Measurements from ENCODE around the gene ATP6AP1.

Gene ATP6AP1

GRCh38 chrX:154444755-154445246, 16.3 kb downstream of the ATP6AP1 start:
- peak overlapping the region; percentile 75 for H3K9ac ChIP-seq (ENCODE audit: low read depth, low read length, poor library complexity, severe bottlenecking)

DNA sequence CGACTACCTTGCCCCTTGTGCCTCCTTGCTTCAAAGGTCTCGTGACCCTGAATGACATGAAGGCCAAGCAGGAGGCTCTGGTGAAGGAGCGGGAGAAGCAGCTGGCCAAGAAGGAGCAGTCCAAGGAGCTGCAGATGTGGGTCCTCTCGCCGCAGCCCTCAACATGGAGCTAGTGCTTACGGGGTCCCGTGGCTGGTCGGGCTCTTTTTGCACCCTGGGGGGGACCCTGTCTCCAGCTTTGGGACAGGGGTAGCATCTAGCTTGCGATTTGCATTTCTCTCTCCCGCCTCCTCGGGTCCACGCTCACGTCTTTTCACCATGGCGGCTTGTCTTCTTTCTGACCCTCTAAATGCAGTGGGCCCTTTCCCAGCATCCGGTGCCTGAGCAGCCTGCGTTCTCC, 17.3 kb downstream of the ATP6AP1 start:
- Histone ChIP-seq H3K9ac (ENCODE audit: low read depth, low read length, poor library complexity, severe bottlenecking) (no peak overlapping the region), H3K36me3 (ENCODE audit: insufficient read depth, low read length) (no peaks in the 10 kb centered on the region; the same call in 1 of the 2 replicates)

More at GRCh38 chrX:154444755-154445246, 16.3 kb downstream of the ATP6AP1 start:
- Histone ChIP-seq H3K9me2 (replicated peaks; ENCODE audit: low read depth, low read length) (no peaks in the 10 kb centered on the region), H3K79me2 (ENCODE audit: insufficient read depth, low read length) (peaks cover 20% of the 10 kb centered on the region; the same call in 1 of the 2 replicates), H2AFZ (ENCODE audit: low read length) (no peak overlapping the region), H3F3A (ENCODE audit: low read depth) (no peaks in the 10 kb centered on the region), H3K9me3 (ENCODE audit: insufficient read depth, low read depth, low read length) (no peaks in the 10 kb centered on the region), H3K4me2 (ENCODE audit: low read depth, low read length, poor library complexity, severe bottlenecking) (peak overlapping the region; percentile 71), H3K36me3 (ENCODE audit: insufficient read depth, low read length) (no peaks in the 10 kb centered on the region; the same call in 1 of the 2 replicates), H3K4me1 (ENCODE audit: insufficient read depth, low read length, poor library complexity, severe bottlenecking) (no peaks in the 10 kb centered on the region), H3K4me3 (ENCODE audit: low read length, poor library complexity, severe bottlenecking) (peak overlapping the region; percentile 77), H4K20me1 (ENCODE audit: insufficient read depth, low read length, poor library complexity, severe bottlenecking) (no peaks in the 10 kb centered on the region), H3K27me3 (ENCODE audit: insufficient read depth, low read length, poor library complexity, severe bottlenecking) (no peaks in the 10 kb centered on the region)
- no peak for TF ChIP-seq EZH2phosphoT487 (IDR thresholded peaks at IDR 0.05; ENCODE audit: borderline replicate concordance)
- TF ChIP-seq, protein P1, sequence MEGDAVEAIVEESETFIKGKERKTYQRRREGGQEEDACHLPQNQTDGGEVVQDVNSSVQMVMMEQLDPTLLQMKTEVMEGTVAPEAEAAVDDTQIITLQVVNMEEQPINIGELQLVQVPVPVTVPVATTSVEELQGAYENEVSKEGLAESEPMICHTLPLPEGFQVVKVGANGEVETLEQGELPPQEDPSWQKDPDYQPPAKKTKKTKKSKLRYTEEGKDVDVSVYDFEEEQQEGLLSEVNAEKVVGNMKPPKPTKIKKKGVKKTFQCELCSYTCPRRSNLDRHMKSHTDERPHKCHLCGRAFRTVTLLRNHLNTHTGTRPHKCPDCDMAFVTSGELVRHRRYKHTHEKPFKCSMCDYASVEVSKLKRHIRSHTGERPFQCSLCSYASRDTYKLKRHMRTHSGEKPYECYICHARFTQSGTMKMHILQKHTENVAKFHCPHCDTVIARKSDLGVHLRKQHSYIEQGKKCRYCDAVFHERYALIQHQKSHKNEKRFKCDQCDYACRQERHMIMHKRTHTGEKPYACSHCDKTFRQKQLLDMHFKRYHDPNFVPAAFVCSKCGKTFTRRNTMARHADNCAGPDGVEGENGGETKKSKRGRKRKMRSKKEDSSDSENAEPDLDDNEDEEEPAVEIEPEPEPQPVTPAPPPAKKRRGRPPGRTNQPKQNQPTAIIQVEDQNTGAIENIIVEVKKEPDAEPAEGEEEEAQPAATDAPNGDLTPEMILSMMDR (conservative IDR thresholded peaks at IDR 0.05; ENCODE audit: low read length): no peak

GRCh38 chrX:154446430-154446829, 18.0 kb downstream of the ATP6AP1 start:
- Histone ChIP-seq H3F3A (ENCODE audit: low read depth) (no peaks in the 10 kb centered on the region), H3K79me2 (ENCODE audit: insufficient read depth, low read length) (peaks cover 9% of the 10 kb centered on the region; the same call in 1 of the 2 replicates), H3K4me2 (ENCODE audit: low read depth, low read length, poor library complexity, severe bottlenecking) (no peak overlapping the region), H3K4me3 (ENCODE audit: low read length, poor library complexity, severe bottlenecking) (no peak overlapping the region), H3K9me3 (ENCODE audit: insufficient read depth, low read depth, low read length) (no peaks in the 10 kb centered on the region), H3K4me1 (ENCODE audit: insufficient read depth, low read length, poor library complexity, severe bottlenecking) (no peaks in the 10 kb centered on the region), H3K9ac (ENCODE audit: low read depth, low read length, poor library complexity, severe bottlenecking) (no peak overlapping the region), H3K27me3 (ENCODE audit: insufficient read depth, low read length, poor library complexity, severe bottlenecking) (no peaks in the 10 kb centered on the region), H2AFZ (ENCODE audit: low read length) (no peak overlapping the region), H4K20me1 (ENCODE audit: insufficient read depth, low read length, poor library complexity, severe bottlenecking) (no peaks in the 10 kb centered on the region), H3K36me3 (ENCODE audit: insufficient read depth, low read length) (no peaks in the 10 kb centered on the region; the same call in 1 of the 2 replicates), H3K9me2 (replicated peaks; ENCODE audit: low read depth, low read length) (no peaks in the 10 kb centered on the region)
- TF ChIP-seq EZH2phosphoT487 (IDR thresholded peaks at IDR 0.05; ENCODE audit: borderline replicate concordance): no peak
- TF ChIP-seq, protein P1 (conservative IDR thresholded peaks at IDR 0.05; ENCODE audit: low read length): no peak

More for the DNA sequence above, 17.3 kb downstream of the ATP6AP1 start:
- Histone ChIP-seq H3K79me2 (ENCODE audit: insufficient read depth, low read length) (peaks cover 10% of the 10 kb centered on the region; the same call in 1 of the 2 replicates), H3K9me3 (ENCODE audit: insufficient read depth, low read depth, low read length) (no peaks in the 10 kb centered on the region), H4K20me1 (ENCODE audit: insufficient read depth, low read length, poor library complexity, severe bottlenecking) (no peaks in the 10 kb centered on the region), H3K4me1 (ENCODE audit: insufficient read depth, low read length, poor library complexity, severe bottlenecking) (no peaks in the 10 kb centered on the region), H3K9me2 (replicated peaks; ENCODE audit: low read depth, low read length) (no peaks in the 10 kb centered on the region), H2AFZ (ENCODE audit: low read length) (no peak overlapping the region), H3K4me3 (ENCODE audit: low read length, poor library complexity, severe bottlenecking) (no peak overlapping the region), H3F3A (ENCODE audit: low read depth) (no peaks in the 10 kb centered on the region), H3K27me3 (ENCODE audit: insufficient read depth, low read length, poor library complexity, severe bottlenecking) (no peaks in the 10 kb centered on the region), H3K4me2 (ENCODE audit: low read depth, low read length, poor library complexity, severe bottlenecking) (no peak overlapping the region)
- TF ChIP-seq EZH2phosphoT487 (IDR thresholded peaks at IDR 0.05; ENCODE audit: borderline replicate concordance): no peak
- TF ChIP-seq, protein P1 (conservative IDR thresholded peaks at IDR 0.05; ENCODE audit: low read length): no peak

Data from Loucy (cell line).